Tibial nerve (tissue), 4 donors: ENCODE data around the gene ST3GAL3. TPM values are rescaled to one million over a fixed set of nuclear protein-coding genes. Genes with fewer than 3 reads are reported as not detected.

Experiments used
- DNase-seq, 2 donors: peaks; one replicate each; pipeline ENCODE4 v3.0.0-alpha.2; 2019; ENCODE audit warnings: low spot score in 2 of 2
- H3K27ac ChIP-seq, 4 donors: fragments of 200-600 bp; sonication (generic) in 3 of 4; one replicate each; pipeline ENCODE4 v1.5.1; 2017 to 2019; ENCODE audit warnings: mild to moderate bottlenecking in 1 of 4
- H3K27me3 ChIP-seq, 2 donors: fragments of 200-600 bp; sonication (generic) in 1 of 2; one replicate each; pipeline versions ENCODE4 v1.5.1 to v1.6.0; 2017 to 2019
- H3K36me3 ChIP-seq, 3 donors: fragments of 200-600 bp; sonication (generic); one replicate each; pipeline ENCODE4 v1.5.1; 2018 to 2019
- H3K4me1 ChIP-seq, 4 donors: fragments of 200-600 bp; sonication (generic) in 3 of 4; one replicate each; pipeline ENCODE4 v1.5.1; 2017 to 2019
- H3K4me3 ChIP-seq, 4 donors: fragments of 200-600 bp; sonication (generic) in 3 of 4; one replicate each; pipeline ENCODE4 v1.5.1; 2017 to 2019; ENCODE audit warnings: mild to moderate bottlenecking in 1 of 4, moderate library complexity in 1 of 4
- H3K9me3 ChIP-seq, 4 donors: fragments of 200-600 bp; sonication (generic) in 3 of 4; one replicate each; pipeline ENCODE4 v1.5.1; 2017 to 2019
- EP300 ChIP-seq, 2 donors: sonication (generic); formaldehyde crosslinking; IDR thresholded peaks; one replicate each; pipeline ENCODE4 v1.6.1; 2017; ENCODE audit warnings: antibody characterized with exemption in 2 of 2, mild to moderate bottlenecking in 1 of 2
- POLR2A ChIP-seq, 2 donors: fragments of 450-650 bp; IDR thresholded peaks; one replicate each; pipeline ENCODE4 v1.6.1; 2017; ENCODE audit warnings: antibody characterized with exemption in 2 of 2, mild to moderate bottlenecking in 2 of 2, moderate library complexity in 2 of 2
- WGBS, 2 donors: methylation state at CpG; one replicate each; pipeline ENCODE4 v1.1.5; 2018; 5-methylcytosine and 5-hydroxymethylcytosine counted together
- total RNA-seq, 4 donors: library from RNA; depleted of rRNA; stranded (reverse); fragments of >200 nt; gene quantifications; one replicate each; pipeline ENCODE4 v1.1.0, GENCODE V29; 2016
- TF ChIP-seq, protein P1 (sequence below), 5 experiments: fragments of 200-600 bp in 3 of 5; fragments of 450-650 bp in 2 of 5; sonication (generic) in 3 of 5; IDR thresholded peaks; one replicate each; pipeline ENCODE4 v1.5.1; 2016 to 2019; ENCODE audit warnings: antibody characterized with exemption in 5 of 5, mild to moderate bottlenecking in 3 of 5, moderate library complexity in 2 of 5

ST3GAL3 gene
- total RNA-seq, 4 donors from 2014 or later, result 20.7 to 27.0 (median 24.1) TPM

DNA sequence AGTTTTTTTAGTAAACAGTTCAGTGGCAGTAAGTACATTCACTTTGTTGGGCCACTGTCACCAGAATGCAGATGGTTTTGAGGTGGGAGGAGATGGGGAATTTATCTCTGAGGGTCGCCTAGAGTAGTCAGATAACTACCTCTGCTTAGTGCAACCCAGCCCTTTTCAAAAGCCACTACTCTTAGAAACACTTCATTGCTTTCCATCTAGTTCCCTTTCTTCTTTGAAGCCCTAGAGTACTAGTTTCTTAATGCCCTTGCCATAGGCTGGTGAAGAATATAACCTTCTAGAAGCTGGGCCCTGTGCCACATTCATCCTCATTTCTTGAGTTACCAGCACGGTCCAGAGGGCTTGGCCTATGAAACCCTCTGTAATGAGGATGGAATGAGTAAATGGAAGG, 28.4 kb upstream of the ST3GAL3 start:
- peaks cover 0 to 88% (median under 1%) of the 10 kb centered on the region in 3 donors for H3K36me3 ChIP-seq

DNA sequence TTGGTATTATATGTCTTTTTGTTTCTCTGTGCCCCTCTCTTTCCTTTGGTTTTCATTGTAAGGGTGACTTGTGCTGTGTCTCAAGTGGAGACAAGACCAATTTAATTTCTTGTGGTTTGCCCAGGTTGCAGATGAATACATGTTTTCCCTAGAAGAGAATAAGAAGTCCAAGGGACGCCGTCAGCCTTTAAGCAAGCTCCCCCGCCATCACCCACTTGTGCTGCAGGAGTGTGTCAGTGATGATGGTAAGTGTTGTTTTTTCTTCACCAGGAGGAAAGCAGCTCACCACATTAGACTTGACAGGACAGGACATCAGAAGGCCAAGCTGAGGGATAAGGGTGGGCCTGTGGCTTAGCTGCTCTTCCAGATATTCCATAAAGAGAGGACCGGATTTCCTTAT, 23.8 kb upstream of the ST3GAL3 start:
- no peak overlapping the region for H3K27ac ChIP-seq
- H3K9me3 ChIP-seq, result no peaks in the 10 kb centered on the region
- 86 to 95% methylated on average over 4 of the region's 4 CpGs for WGBS, 2 donors

More for the DNA sequence above, 28.4 kb upstream of the ST3GAL3 start:
- H3K4me1 ChIP-seq, result no peaks in the 10 kb centered on the region
- WGBS, 2 donors, result 69 to 74% methylated on average over 2 of the region's 2 CpGs
- no peak overlapping the region for H3K27ac ChIP-seq
- DNase-seq, result no peak
- no peak overlapping the region for H3K4me3 ChIP-seq
- TF ChIP-seq, protein P1, sequence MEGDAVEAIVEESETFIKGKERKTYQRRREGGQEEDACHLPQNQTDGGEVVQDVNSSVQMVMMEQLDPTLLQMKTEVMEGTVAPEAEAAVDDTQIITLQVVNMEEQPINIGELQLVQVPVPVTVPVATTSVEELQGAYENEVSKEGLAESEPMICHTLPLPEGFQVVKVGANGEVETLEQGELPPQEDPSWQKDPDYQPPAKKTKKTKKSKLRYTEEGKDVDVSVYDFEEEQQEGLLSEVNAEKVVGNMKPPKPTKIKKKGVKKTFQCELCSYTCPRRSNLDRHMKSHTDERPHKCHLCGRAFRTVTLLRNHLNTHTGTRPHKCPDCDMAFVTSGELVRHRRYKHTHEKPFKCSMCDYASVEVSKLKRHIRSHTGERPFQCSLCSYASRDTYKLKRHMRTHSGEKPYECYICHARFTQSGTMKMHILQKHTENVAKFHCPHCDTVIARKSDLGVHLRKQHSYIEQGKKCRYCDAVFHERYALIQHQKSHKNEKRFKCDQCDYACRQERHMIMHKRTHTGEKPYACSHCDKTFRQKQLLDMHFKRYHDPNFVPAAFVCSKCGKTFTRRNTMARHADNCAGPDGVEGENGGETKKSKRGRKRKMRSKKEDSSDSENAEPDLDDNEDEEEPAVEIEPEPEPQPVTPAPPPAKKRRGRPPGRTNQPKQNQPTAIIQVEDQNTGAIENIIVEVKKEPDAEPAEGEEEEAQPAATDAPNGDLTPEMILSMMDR (IDR thresholded peaks at IDR 0.05), result no peak
- no peak for TF ChIP-seq EP300 (IDR thresholded peaks at IDR 0.05)
- TF ChIP-seq POLR2A (IDR thresholded peaks at IDR 0.05), result no peak
- H3K9me3 ChIP-seq, result no peaks in the 10 kb centered on the region
- H3K27me3 ChIP-seq, result no peaks in the 10 kb centered on the region

DNA sequence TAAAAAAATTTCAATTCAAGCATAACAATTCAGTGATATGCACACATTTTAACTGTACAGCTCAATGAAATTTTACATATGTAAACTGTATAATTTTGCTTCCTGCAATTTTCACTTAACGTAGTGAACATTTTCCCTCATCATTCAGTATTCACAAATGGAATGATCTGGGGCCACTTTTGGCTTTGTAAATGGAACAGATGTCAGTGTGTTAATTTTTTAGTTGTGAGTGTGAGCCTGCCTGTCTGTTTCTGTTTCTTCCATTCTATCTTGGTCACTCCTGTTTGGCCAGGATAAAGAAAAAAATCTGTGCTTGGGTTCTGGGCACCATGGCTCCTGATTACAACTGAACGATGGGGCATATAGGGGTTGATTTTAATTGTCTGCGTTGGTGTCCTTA, 20.5 kb upstream of the ST3GAL3 start:
- Histone ChIP-seq H3K9me3 (no peaks in the 10 kb centered on the region), H3K27ac (no peak overlapping the region), H3K4me3 (no peak overlapping the region), H3K36me3 (peaks cover 5 to 99% (median 52%) of the 10 kb centered on the region in 3 donors), H3K27me3 (no peaks in the 10 kb centered on the region), H3K4me1 (peaks cover 0 to 7% (median 0%) of the 10 kb centered on the region in 4 donors)
- TF ChIP-seq POLR2A (IDR thresholded peaks at IDR 0.05), result no peak
- TF ChIP-seq, protein P1 (IDR thresholded peaks at IDR 0.05), result no peak
- no peak for TF ChIP-seq EP300 (IDR thresholded peaks at IDR 0.05)
- 95 to 98% methylated on average over 3 of the region's 3 CpGs for WGBS, 2 donors
- DNase-seq, result no peak

More for the DNA sequence above, 23.8 kb upstream of the ST3GAL3 start:
- Histone ChIP-seq H3K36me3 (peaks cover 0 to 97% (median 21%) of the 10 kb centered on the region in 3 donors), H3K27me3 (no peaks in the 10 kb centered on the region), H3K4me1 (peaks cover 0 to 4% (median 0%) of the 10 kb centered on the region in 4 donors), H3K4me3 (no peak overlapping the region)
- TF ChIP-seq, protein P1 (IDR thresholded peaks at IDR 0.05), result no peak
- TF ChIP-seq POLR2A (IDR thresholded peaks at IDR 0.05) (no peak), EP300 (IDR thresholded peaks at IDR 0.05) (no peak)
- no peak for DNase-seq

DNA sequence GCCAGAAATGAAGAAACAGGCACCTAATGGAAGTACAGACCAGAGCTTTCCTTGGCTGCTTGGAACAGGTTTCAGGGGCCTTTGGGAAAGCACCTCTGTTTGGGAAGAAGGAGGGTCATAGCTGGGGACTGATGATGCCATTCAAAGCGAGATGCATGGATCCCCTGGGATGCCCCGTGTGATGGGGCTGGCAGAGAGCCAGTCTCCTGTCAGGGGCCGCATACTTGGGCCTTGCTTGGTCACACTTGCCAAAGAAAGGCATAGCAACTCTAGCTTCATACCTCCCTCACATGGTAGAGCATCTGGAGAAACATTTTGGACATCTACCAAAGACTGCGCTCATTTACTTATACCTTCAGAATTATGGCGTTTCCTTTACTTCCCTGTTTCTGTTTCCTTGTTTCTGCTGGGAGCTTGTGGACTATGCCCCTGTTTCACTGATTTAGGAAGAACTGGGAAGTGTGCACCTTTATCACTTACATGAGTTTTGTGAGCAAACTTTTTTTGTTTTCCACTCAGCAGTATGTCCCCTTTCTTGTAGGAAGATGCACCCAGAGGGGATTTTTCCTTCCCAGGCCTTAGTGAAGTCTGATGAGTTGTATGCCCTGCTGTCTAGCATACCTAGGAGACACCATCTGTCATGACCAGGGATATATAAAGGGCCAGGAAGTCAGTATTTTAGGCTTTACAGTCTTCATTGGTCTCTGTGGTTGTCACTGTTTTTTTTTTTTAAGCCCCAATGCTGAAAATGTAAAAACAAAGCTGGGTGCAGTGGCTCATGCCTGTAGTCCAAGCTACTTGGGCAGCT, 19.8 kb upstream of the ST3GAL3 start:
- H3K36me3 ChIP-seq, result peaks cover 5 to 99% (median 59%) of the 10 kb centered on the region in 3 donors
- H3K27ac ChIP-seq, result no peak overlapping the region
- no peak for DNase-seq
- TF ChIP-seq POLR2A (IDR thresholded peaks at IDR 0.05) (no peak), EP300 (IDR thresholded peaks at IDR 0.05) (no peak)
- TF ChIP-seq, protein P1 (IDR thresholded peaks at IDR 0.05), result no peak
- no peak overlapping the region for H3K4me3 ChIP-seq
- no peaks in the 10 kb centered on the region for H3K9me3 ChIP-seq
- WGBS, 2 donors, result 59 to 66% methylated on average over 5 of the region's 5 CpGs
- no peaks in the 10 kb centered on the region for H3K27me3 ChIP-seq
- peaks cover 0 to 7% (median 0%) of the 10 kb centered on the region in 4 donors for H3K4me1 ChIP-seq

DNA sequence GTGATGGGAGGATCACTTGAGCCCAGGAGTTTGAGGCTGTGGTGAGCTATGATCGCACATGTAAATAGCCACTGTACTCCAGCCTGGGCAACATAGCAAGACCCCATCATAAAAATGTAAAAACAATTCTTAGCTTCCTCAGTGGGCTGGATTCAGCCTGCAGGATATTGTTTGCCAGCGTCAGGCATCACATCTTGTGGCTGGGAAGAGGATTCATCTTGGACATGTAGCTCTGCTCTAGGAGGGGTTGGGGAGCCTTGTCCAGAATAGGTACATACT, 19.3 kb upstream of the ST3GAL3 start:
- peaks cover 5 to 99% (median 64%) of the 10 kb centered on the region in 3 donors for H3K36me3 ChIP-seq
- no peak overlapping the region for H3K27ac ChIP-seq
- WGBS, 2 donors, result 97 to 100% methylated on average over 2 of the region's 2 CpGs
- H3K4me3 ChIP-seq, result no peak overlapping the region
- no peak for TF ChIP-seq EP300 (IDR thresholded peaks at IDR 0.05)
- H3K4me1 ChIP-seq, result peaks cover 0 to 7% (median 0%) of the 10 kb centered on the region in 4 donors
- DNase-seq, result no peak
- H3K9me3 ChIP-seq, result no peaks in the 10 kb centered on the region
- no peaks in the 10 kb centered on the region for H3K27me3 ChIP-seq
